Measurements from ENCODE around the gene OSBPL1A.

OSBPL1A gene

DNA sequence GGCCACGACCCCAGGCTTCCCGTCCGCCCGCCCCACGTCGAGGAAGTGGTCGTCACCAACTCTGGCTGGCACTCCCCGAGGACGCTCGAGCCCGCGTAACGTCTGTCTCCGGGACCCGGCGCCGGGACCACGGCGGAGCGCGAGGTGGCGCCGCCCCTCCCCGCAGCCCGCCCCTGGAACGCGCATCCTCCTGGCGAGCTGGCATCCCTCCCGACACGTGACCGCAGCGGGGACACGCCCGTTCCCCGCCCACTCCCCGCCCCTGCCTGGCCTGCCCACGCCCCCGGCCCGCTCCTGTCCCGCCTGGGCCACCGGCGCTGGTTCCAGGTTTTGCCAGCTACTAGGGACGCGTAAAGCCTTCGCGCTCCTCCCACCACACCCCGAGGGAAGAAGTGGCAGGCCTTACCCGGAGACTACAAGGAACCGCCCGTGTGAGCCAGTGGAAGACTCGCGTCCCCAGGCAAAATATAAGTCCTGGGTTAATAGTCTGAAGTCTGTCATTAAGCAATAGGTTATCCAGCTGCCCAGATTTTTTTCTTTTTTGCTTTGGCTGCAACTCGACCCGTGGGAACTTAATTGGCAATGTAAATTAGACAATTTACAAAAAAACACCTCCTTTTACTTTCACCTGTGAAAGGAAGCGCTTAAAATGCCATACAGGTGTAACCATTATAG, at the start of gene OSBPL1A:
Gene OSBPL1A, minus strand, starts transcription at position 131 of the 675 bp plus-strand sequence. CDS start 20,291 bp downstream, outside the sequence.
- H3K36me3 Mint-ChIP-seq (ENCODE audit: low read depth), result peaks cover 3% of the 10 kb centered on the region
- peak within 1 kb of the TSS; percentile 94 for H3K4me3 Mint-ChIP-seq
- TF ChIP-seq, protein P1, sequence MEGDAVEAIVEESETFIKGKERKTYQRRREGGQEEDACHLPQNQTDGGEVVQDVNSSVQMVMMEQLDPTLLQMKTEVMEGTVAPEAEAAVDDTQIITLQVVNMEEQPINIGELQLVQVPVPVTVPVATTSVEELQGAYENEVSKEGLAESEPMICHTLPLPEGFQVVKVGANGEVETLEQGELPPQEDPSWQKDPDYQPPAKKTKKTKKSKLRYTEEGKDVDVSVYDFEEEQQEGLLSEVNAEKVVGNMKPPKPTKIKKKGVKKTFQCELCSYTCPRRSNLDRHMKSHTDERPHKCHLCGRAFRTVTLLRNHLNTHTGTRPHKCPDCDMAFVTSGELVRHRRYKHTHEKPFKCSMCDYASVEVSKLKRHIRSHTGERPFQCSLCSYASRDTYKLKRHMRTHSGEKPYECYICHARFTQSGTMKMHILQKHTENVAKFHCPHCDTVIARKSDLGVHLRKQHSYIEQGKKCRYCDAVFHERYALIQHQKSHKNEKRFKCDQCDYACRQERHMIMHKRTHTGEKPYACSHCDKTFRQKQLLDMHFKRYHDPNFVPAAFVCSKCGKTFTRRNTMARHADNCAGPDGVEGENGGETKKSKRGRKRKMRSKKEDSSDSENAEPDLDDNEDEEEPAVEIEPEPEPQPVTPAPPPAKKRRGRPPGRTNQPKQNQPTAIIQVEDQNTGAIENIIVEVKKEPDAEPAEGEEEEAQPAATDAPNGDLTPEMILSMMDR (IDR thresholded peaks at IDR 0.05), result no peak
- peaks cover 62% of the 10 kb centered on the region for H3K4me1 Mint-ChIP-seq
- peak within 1 kb of the TSS; percentile 97 for H3K27ac Mint-ChIP-seq
- no peaks in the 10 kb centered on the region for H3K9me3 Mint-ChIP-seq
- DNase-seq, result peak; percentile 97
- H3K27me3 Mint-ChIP-seq (ENCODE audit: low read depth, poor library complexity), result no peaks in the 10 kb centered on the region

DNA sequence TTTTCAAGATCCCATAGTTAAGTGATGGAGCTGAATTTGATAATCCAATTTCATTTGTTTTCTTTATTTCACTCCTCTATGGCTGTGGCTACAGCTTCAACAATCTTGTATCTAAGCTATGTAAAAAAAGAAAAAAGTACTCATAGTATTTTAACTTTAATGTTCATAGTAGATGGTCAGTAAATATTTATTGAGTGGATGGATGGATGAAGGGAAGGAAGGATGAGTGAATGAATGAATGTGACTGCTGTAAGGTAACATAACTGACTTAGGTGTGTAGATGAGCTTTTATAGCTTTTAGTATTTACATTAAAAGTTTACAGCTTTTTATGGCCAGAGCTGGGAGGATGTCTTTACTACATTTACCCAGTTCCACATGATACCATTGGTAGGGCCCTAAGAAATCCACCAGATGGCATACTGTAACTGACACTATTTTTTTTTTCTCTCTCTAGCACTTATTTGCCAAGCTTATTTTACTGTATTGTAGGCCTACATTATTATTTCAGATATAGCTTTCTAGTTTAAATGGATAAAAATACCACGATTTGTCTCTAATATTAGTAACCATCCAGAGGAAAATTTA, 49.4 kb upstream of the OSBPL1A start:
- no peaks in the 10 kb centered on the region for H3K27me3 Mint-ChIP-seq (ENCODE audit: low read depth, poor library complexity)
- TF ChIP-seq, protein P1 (IDR thresholded peaks at IDR 0.05), result no peak
- no peaks in the 10 kb centered on the region for H3K4me1 Mint-ChIP-seq
- H3K27ac Mint-ChIP-seq, result no peak overlapping the region
- H3K9me3 Mint-ChIP-seq, result no peaks in the 10 kb centered on the region
- peaks cover 79% of the 10 kb centered on the region for H3K36me3 Mint-ChIP-seq (ENCODE audit: low read depth)
- no peak overlapping the region for H3K4me3 Mint-ChIP-seq
- DNase-seq, result no peak

DNA sequence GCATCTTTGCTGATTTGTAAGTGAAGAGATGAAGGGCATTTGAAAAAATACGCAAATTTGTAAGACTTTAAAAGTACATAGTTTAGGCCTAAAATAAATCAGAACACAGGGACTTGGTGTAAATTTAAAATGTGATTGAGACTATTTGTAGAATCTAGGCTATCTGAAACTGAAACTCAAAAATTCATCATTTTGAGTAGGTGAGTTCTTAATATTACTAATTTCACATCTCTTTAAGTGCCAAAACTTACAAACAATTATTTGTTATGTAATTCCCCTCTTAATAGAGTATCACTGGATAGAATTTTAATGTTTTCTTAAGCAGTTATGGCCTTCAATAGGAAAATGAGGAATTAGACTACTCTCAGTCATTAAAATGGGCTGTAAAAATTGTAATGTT, 48.8 kb upstream of the OSBPL1A start:
- H3K4me3 Mint-ChIP-seq, result no peak overlapping the region
- TF ChIP-seq, protein P1 (IDR thresholded peaks at IDR 0.05), result no peak
- no peak for DNase-seq
- no peaks in the 10 kb centered on the region for H3K9me3 Mint-ChIP-seq
- no peaks in the 10 kb centered on the region for H3K27me3 Mint-ChIP-seq (ENCODE audit: low read depth, poor library complexity)
- H3K4me1 Mint-ChIP-seq, result no peaks in the 10 kb centered on the region
- H3K27ac Mint-ChIP-seq, result no peak overlapping the region
- peaks cover 80% of the 10 kb centered on the region for H3K36me3 Mint-ChIP-seq (ENCODE audit: low read depth)

DNA sequence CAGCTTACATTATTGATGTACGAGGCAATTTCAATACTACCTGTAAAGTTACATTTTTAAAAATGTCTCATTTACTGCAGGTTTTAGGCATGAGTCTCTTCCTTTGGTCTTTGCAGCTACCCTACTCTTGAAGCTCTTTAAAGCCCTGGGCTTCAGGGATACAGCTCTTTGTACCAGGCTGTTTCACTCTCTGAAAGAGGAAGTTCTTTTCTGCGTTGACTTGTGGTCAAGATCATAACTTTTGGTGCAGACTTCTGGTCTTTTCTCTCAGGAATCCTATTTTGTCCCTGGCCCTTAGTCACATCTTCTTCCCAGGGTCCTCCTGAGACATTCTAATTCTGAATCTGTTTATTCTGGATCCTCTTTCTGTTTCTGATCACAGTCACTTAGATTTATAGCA, 46.2 kb upstream of the OSBPL1A start:
- TF ChIP-seq, protein P1 (IDR thresholded peaks at IDR 0.05), result no peak
- no peak for DNase-seq
- peaks cover 81% of the 10 kb centered on the region for H3K36me3 Mint-ChIP-seq (ENCODE audit: low read depth)
- H3K4me1 Mint-ChIP-seq, result no peaks in the 10 kb centered on the region
- H3K4me3 Mint-ChIP-seq, result no peak overlapping the region
- H3K27me3 Mint-ChIP-seq (ENCODE audit: low read depth, poor library complexity), result no peaks in the 10 kb centered on the region
- H3K27ac Mint-ChIP-seq, result no peak overlapping the region
- H3K9me3 Mint-ChIP-seq, result no peaks in the 10 kb centered on the region

DNA sequence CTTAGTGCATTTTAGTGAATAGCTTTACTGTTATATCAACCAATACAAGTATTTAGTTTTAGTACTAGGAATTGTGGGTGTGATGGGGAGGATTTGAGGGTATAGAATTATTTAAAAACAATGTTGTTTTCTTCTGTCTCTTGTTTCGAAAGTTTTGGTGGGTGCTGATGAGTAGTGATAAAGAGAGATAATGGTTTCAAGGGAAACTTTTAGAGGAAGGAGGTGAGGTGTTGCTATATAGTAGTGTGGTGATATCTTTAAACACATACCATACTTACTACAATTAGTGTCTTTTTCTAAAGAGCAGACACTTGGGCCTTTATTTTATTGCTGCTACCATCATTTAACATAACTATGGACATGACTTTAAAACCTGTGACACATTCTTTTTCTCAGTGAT, 39.3 kb upstream of the OSBPL1A start:
- no peak overlapping the region for H3K4me3 Mint-ChIP-seq
- peak overlapping the region; percentile 34 for H3K27ac Mint-ChIP-seq
- H3K9me3 Mint-ChIP-seq, result no peaks in the 10 kb centered on the region
- no peak for DNase-seq
- H3K4me1 Mint-ChIP-seq, result no peaks in the 10 kb centered on the region
- no peaks in the 10 kb centered on the region for H3K27me3 Mint-ChIP-seq (ENCODE audit: low read depth, poor library complexity)
- H3K36me3 Mint-ChIP-seq (ENCODE audit: low read depth), result peaks cover 85% of the 10 kb centered on the region
- TF ChIP-seq, protein P1 (IDR thresholded peaks at IDR 0.05), result no peak

DNA sequence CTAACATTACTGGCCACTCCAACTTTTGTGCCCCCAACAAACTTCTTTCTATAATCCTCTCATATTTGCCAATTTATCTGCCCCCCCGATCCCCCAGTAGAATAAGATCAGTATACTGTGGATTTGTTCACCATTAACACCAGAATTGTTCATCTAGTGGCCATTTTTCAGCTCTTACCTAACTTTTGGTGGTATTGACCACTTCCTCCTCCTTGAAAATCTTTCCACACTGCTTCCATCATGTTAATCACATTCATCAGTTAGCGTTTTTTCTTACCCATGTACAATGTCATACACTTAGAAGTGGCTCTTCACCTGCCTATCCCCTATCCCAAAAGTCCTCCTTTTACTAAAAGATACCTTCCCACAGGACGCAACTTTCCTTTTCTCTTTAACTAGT, 35.0 kb upstream of the OSBPL1A start:
- no peaks in the 10 kb centered on the region for H3K9me3 Mint-ChIP-seq
- H3K4me3 Mint-ChIP-seq, result no peak overlapping the region
- peaks cover 19% of the 10 kb centered on the region for H3K4me1 Mint-ChIP-seq
- no peak overlapping the region for H3K27ac Mint-ChIP-seq
- TF ChIP-seq, protein P1 (IDR thresholded peaks at IDR 0.05), result no peak
- DNase-seq, result no peak
- no peaks in the 10 kb centered on the region for H3K27me3 Mint-ChIP-seq (ENCODE audit: low read depth, poor library complexity)
- H3K36me3 Mint-ChIP-seq (ENCODE audit: low read depth), result peaks cover 66% of the 10 kb centered on the region
